ENCODE measurements around the gene ABCF2. TPM values are rescaled to one million over a fixed set of nuclear protein-coding genes. Genes with fewer than 3 reads are reported as not detected.
A peak's percentile ranks its signal among the peaks of the same experiment; 100 is the strongest.

The ABCF2 gene
- total RNA-seq, 2 experiments from 2014 or later = 31.8 to 44.9 TPM

- ChIA-PET POLR2A (interaction anchor here (0.6 to 2.0 kb wide), 4 partner anchors 8 to 169 kb away, joined by 3 to 5 read pairs (median 3); partner anchors contain the start of gene ABCF2), CTCF (ENCODE audit: unreplicated experiment) (interaction anchor here (0.7 to 1.6 kb wide), 3 partner anchors 10 to 67 kb away, joined by 3 to 6 read pairs (median 3); partner anchors contain the start of gene ABCF2)
- Histone ChIP-seq H3K36me3 (ENCODE audit: insufficient read depth, low read length) (peaks cover 5% of the 10 kb centered on the region; the same call in 1 of the 2 replicates), H4K20me1 (ENCODE audit: insufficient read depth, low read length) (peaks cover 6% of the 10 kb centered on the region; the same call in 1 of the 2 replicates), H3K27ac (ENCODE audit: low read depth, low read length, poor library complexity, severe bottlenecking) (no peak overlapping the region), H3K9me2 (ENCODE audit: insufficient read depth, low read length) (no peaks in the 10 kb centered on the region), H3K4me3 (ENCODE audit: low read depth, low read length, poor library complexity, severe bottlenecking) (no peak overlapping the region), H3K79me2 (ENCODE audit: insufficient read depth, low read depth, low read length) (no peaks in the 10 kb centered on the region), H2AFZ (ENCODE audit: low read length) (no peak overlapping the region), H3K4me1 (ENCODE audit: insufficient read depth, low read length, poor library complexity, severe bottlenecking) (peaks cover 49% of the 10 kb centered on the region), H3K4me2 (ENCODE audit: low read length) (peak overlapping the region; percentile 66; the same call in 1 of the 2 replicates), H3K9me3 (ENCODE audit: low read length) (no peaks in the 10 kb centered on the region)
- intact Hi-C loops (cut with micrococcal nuclease; ENCODE audit: unreplicated experiment) = no loop called here
- DNase-seq (ENCODE audit: low spot score) = no peak
- BruUV-seq (replicated peaks) = no TSS peak
- TF ChIP-seq EZH2phosphoT487 (IDR thresholded peaks at IDR 0.05; ENCODE audit: borderline replicate concordance, low read depth, low read length) = no peak
- no peak for TF ChIP-seq CTCF (conservative IDR thresholded peaks at IDR 0.05; ENCODE audit: low read length)
Measured at GRCh38 chr7:151242159-151243044, 15.4 kb upstream of the ABCF2 start.

- Histone ChIP-seq H3K9me2 (ENCODE audit: insufficient read depth, low read length) (no peaks in the 10 kb centered on the region), H2AFZ (ENCODE audit: low read length) (no peak overlapping the region), H3K4me1 (ENCODE audit: insufficient read depth, low read length, poor library complexity, severe bottlenecking) (peaks cover 49% of the 10 kb centered on the region), H4K20me1 (ENCODE audit: insufficient read depth, low read length) (peaks cover 6% of the 10 kb centered on the region; the same call in 1 of the 2 replicates), H3K4me3 (ENCODE audit: low read depth, low read length, poor library complexity, severe bottlenecking) (no peak overlapping the region), H3K27ac (ENCODE audit: low read depth, low read length, poor library complexity, severe bottlenecking) (no peak overlapping the region), H3K79me2 (ENCODE audit: insufficient read depth, low read depth, low read length) (no peaks in the 10 kb centered on the region), H3K9me3 (ENCODE audit: low read length) (no peaks in the 10 kb centered on the region), H3K36me3 (ENCODE audit: insufficient read depth, low read length) (peaks cover 12% of the 10 kb centered on the region; the same call in 1 of the 2 replicates), H3K4me2 (ENCODE audit: low read length) (no peak overlapping the region)
- ChIA-PET CTCF (ENCODE audit: unreplicated experiment) (no interaction called here), POLR2A (interaction anchor here (0.6 kb wide), 2 partner anchors 18 to 170 kb away, joined by 3 read pairs; no protein-coding TSS in a partner anchor)
- no peak for TF ChIP-seq CTCF (conservative IDR thresholded peaks at IDR 0.05; ENCODE audit: low read length)
- TF ChIP-seq EZH2phosphoT487 (IDR thresholded peaks at IDR 0.05; ENCODE audit: borderline replicate concordance, low read depth, low read length) = no peak
- BruUV-seq (replicated peaks) = no TSS peak
- no peak for DNase-seq (ENCODE audit: low spot score)
- intact Hi-C loops (cut with micrococcal nuclease; ENCODE audit: unreplicated experiment) = no loop called here
Measured at GRCh38 chr7:151241755-151242096, 14.7 kb upstream of the ABCF2 start.

Data from OCI-LY7 (cell line).